ENCODE results near the gene MAEA.

DNA sequence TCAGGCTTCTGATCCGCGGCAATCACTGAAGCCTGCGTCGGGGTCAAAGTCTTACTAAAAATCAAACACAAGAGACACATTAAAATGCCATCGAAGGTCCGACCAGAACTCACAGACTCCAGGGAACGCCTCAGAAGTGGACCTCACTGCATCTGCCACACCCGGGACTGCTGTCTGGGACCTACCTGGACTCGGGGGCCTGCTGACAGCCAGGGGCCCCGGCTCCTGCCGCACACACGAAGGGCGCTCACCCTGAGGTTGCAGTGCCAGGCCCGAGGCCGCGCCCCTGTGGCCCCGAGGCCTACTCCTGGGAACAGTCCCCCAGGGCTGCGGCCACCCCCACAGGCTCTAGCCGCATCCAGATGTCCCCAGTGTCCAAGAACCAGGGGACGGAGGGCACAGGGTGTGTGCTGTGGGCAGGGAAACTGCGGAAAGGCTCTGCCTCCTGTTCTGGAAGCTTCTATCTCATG is 48.2 kb upstream of the MAEA start:
- no peak for TF ChIP-seq CTCF (IDR thresholded peaks at IDR 0.05)
- TF ChIP-seq POLR2A (IDR thresholded peaks at IDR 0.05), result no peak
- TF ChIP-seq POLR2AphosphoS5 (IDR thresholded peaks at IDR 0.05), result no peak
